Panc1 (cell line): ENCODE data around the gene ABCG1. TPM values are rescaled to one million over a fixed set of nuclear protein-coding genes. Genes with fewer than 3 reads are reported as not detected.

Source experiments
- ATAC-seq: fragments of 200-7000 bp; cut with Tn5 transposase; 2 replicates; pipeline ENCODE4 v1.9.1; 2020; ENCODE audit warnings: mild to moderate bottlenecking, moderate library complexity
- BruUV-seq: library from RNA; stranded (reverse); fragments of 400-500 nt; replicated peaks from 2 replicates; lab custom pipeline; 2021; lab: Mats Ljungman, UMichigan
- CTCF ChIA-PET: fragments of 300-600 bp; sonication (Branson Sonifier 250); formaldehyde crosslinking; loops from one replicate; lab custom pipeline; 2022; ENCODE audit warnings: antibody characterized with exemption; lab: Charles Lee
- POLR2A ChIA-PET: fragments of 300-600 bp; sonication (Branson Sonifier 250); formaldehyde crosslinking; loops from one replicate; lab custom pipeline; 2022; ENCODE audit warnings: antibody characterized with exemption; lab: Charles Lee
- DNase-seq: peaks from one replicate; pipeline ENCODE4 v3.0.0-alpha.2; 2010; ENCODE audit warnings: low read depth, low spot score
- H3K27ac ChIP-seq: 2 replicates; pipeline ENCODE4 v1.5.1; 2011; ENCODE audit warnings: mild to moderate bottlenecking, low read length, inconsistent platforms
- H3K27me3 ChIP-seq: fragments of 200-500 bp; sonication (Bioruptor generic); 2 replicates; pipeline ENCODE4 v1.6.0; 2014; ENCODE audit warnings: low read length, inconsistent platforms; ENCODE audit not compliant: control insufficient read depth, insufficient read depth
- H3K36me3 ChIP-seq: fragments of 200-500 bp; sonication (Bioruptor generic); 2 replicates; pipeline ENCODE4 v1.5.1; 2014; ENCODE audit warnings: inconsistent platforms, mild to moderate bottlenecking, low read length, moderate library complexity; ENCODE audit not compliant: control insufficient read depth, insufficient read depth
- H3K4me1 ChIP-seq: 2 replicates; pipeline ENCODE4 v1.5.1; 2011; ENCODE audit warnings: inconsistent platforms, mild to moderate bottlenecking, low read length, moderate library complexity; ENCODE audit not compliant: control insufficient read depth, insufficient read depth
- H3K4me3 ChIP-seq, 2 experiments: 2 replicates each; pipeline ENCODE4 v1.5.1; 2011 to 2012; ENCODE audit warnings: low read depth in 2 of 2, low read length in 2 of 2, mild to moderate bottlenecking in 2 of 2, inconsistent platforms in 1 of 2, moderate library complexity in 1 of 2
- H3K9me3 ChIP-seq: fragments of 200-500 bp; sonication (Bioruptor generic); 2 replicates; pipeline ENCODE4 v1.5.1; 2014; ENCODE audit warnings: low read depth, mild to moderate bottlenecking, inconsistent platforms, low read length, moderate library complexity; ENCODE audit not compliant: control insufficient read depth, insufficient read depth
- POLR2AphosphoS5 ChIP-seq: IDR thresholded peaks from 2 replicates; pipeline ENCODE4 v1.6.1; 2012; ENCODE audit warnings: mild to moderate bottlenecking, low read depth, low read length, moderate library complexity
- SIN3A ChIP-seq: IDR thresholded peaks from 2 replicates; pipeline ENCODE4 v1.6.1; 2012; ENCODE audit warnings: low read depth, mild to moderate bottlenecking, low read length, moderate library complexity, borderline replicate concordance; ENCODE audit not compliant: insufficient read depth
- TCF7L2 ChIP-seq: IDR thresholded peaks from 2 replicates; pipeline ENCODE4 v1.6.1; 2011; ENCODE audit warnings: mild to moderate bottlenecking, low read depth, low read length, inconsistent platforms
- in situ Hi-C: cut with HindIII; loops from 2 replicates; pipeline ENCODE4 v1.10.0; 2016; ENCODE audit warnings: low sequenced_read_pairs, low pct_unique_long_range_greater_than_20kb
- intact Hi-C: fragments of 100-400 bp; cut with micrococcal nuclease; formaldehyde crosslinking; loops from one replicate; pipeline ENCODE4 v1.10.0; 2022; ENCODE audit not compliant: unreplicated experiment
- total RNA-seq: library from RNA; stranded (reverse); gene quantifications from one replicate; pipeline ENCODE4 v1.2.1, GENCODE V29; 2021; ENCODE audit not compliant: unreplicated experiment
- TF ChIP-seq, protein P1 (sequence below): fragments of 450-650 bp; IDR thresholded peaks from 2 replicates; pipeline ENCODE4 v1.5.1; 2017; ENCODE audit warnings: mild to moderate bottlenecking
- TF ChIP-seq, protein P2 (sequence below), 2 experiments: IDR thresholded peaks; 2 replicates each; pipeline ENCODE4 v1.6.1; 2011 to 2012; ENCODE audit warnings: low read depth in 2 of 2, control low read depth in 1 of 2, low read length in 1 of 2, mild to moderate bottlenecking in 1 of 2, moderate library complexity in 1 of 2; ENCODE audit not compliant: insufficient read depth in 1 of 2

Gene ABCG1
- total RNA-seq, 1 experiment from 2014 or later = 0.80 TPM

DNA sequence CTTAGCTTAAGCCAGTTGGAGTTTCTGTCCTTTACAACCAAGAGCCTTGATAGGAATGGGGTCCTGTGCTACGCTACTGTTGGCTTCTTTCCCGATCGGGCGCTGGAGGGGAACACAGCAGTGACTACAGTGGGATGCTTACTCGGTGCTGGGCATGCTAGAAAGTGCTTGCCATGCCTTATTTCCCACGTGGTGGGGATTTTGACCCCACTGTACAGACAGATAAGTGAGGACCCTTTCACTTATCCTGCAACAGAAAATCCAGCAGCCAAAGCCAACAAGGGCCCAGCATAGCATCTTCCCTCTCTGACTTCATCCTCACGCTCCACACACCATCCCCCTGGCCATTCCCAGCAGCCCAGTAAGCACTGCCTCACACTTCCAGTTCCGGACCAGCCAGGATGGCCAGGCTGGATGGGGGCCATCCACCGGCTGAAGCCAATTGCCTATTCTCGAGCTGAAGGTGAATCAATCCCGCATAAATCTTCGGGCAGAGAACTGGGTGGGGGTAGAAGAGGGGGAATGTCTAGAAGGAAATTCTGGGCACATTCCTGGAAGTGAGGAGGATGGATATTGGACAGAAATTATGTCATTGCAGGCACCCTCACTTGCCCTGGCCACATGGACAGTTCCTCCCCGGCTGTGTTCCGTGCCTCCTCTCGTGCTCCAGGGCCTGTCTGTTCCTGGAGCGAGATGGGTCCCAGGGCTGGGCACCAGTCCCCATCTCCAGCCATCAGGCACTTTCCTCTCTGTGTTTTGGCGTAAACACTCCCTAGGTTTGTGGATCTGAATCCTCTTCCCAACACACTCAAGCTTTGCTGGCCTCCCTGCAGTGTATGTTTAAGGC, 2.0 kb upstream of the ABCG1 start:
- ChIA-PET POLR2A (no interaction called here), CTCF (interaction anchor here (0.7 kb wide), 1 partner anchor 15 kb away, joined by 3 read pairs; no protein-coding TSS in a partner anchor)
- intact Hi-C loops (no loop called here), in situ Hi-C loops (no loop called here)
- H3K36me3 ChIP-seq = no peaks in the 10 kb centered on the region
- no peak for ATAC-seq
- H3K9me3 ChIP-seq = no peaks in the 10 kb centered on the region
- TF ChIP-seq SIN3A = no peak
- H3K27ac ChIP-seq = no peak overlapping the region
- H3K27me3 ChIP-seq = no peaks in the 10 kb centered on the region; the same call in 1 of the 2 replicates
- DNase-seq = no peak
- no peaks in the 10 kb centered on the region for H3K4me1 ChIP-seq
- BruUV-seq = no TSS peak
- H3K4me3 ChIP-seq = no peak overlapping the region

DNA sequence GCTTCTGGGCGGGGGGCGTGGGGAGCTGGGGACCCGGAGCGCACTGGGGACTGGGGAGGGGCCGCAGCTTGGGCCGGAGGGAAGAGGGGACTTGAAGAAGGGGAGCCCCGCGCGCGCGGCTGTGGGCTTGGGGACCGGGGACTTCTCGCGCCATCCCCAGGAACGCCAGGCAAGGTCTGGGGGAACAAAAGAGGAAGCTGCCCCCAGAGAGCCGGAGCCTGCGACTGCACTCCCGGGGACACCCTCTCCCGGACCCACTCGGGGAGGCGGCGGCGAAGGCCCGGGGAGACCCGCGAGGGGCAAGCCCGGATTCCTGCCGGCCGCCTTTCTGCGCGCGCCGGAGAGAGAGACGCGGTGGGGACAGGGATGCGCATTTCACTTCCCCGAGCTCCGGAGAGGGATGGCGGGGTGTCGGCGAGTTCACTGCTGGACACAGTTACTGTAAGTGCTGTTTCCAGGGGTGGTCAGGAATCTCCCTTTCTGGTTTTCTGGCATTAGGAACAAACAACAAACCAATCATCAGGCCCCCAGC, 732 bp downstream of the ABCG1 start:
- H3K4me1 ChIP-seq = no peaks in the 10 kb centered on the region; the same call in 1 of the 2 replicates
- DNase-seq (no peak), ATAC-seq (peak; percentile 67)
- POLR2A ChIA-PET = no interaction called here
- in situ Hi-C loops (no loop called here), intact Hi-C loops (no loop called here)
- H3K27me3 ChIP-seq = no peaks in the 10 kb centered on the region; the same call in 1 of the 2 replicates
- H3K9me3 ChIP-seq = no peaks in the 10 kb centered on the region
- H3K36me3 ChIP-seq = no peaks in the 10 kb centered on the region
- no peak overlapping the region for H3K27ac ChIP-seq
- no TSS peak for BruUV-seq
- TF ChIP-seq, protein P1, sequence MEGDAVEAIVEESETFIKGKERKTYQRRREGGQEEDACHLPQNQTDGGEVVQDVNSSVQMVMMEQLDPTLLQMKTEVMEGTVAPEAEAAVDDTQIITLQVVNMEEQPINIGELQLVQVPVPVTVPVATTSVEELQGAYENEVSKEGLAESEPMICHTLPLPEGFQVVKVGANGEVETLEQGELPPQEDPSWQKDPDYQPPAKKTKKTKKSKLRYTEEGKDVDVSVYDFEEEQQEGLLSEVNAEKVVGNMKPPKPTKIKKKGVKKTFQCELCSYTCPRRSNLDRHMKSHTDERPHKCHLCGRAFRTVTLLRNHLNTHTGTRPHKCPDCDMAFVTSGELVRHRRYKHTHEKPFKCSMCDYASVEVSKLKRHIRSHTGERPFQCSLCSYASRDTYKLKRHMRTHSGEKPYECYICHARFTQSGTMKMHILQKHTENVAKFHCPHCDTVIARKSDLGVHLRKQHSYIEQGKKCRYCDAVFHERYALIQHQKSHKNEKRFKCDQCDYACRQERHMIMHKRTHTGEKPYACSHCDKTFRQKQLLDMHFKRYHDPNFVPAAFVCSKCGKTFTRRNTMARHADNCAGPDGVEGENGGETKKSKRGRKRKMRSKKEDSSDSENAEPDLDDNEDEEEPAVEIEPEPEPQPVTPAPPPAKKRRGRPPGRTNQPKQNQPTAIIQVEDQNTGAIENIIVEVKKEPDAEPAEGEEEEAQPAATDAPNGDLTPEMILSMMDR = no peak
- TF ChIP-seq POLR2AphosphoS5 (no peak), TCF7L2 (no peak), SIN3A (no peak)
- TF ChIP-seq, protein P2, sequence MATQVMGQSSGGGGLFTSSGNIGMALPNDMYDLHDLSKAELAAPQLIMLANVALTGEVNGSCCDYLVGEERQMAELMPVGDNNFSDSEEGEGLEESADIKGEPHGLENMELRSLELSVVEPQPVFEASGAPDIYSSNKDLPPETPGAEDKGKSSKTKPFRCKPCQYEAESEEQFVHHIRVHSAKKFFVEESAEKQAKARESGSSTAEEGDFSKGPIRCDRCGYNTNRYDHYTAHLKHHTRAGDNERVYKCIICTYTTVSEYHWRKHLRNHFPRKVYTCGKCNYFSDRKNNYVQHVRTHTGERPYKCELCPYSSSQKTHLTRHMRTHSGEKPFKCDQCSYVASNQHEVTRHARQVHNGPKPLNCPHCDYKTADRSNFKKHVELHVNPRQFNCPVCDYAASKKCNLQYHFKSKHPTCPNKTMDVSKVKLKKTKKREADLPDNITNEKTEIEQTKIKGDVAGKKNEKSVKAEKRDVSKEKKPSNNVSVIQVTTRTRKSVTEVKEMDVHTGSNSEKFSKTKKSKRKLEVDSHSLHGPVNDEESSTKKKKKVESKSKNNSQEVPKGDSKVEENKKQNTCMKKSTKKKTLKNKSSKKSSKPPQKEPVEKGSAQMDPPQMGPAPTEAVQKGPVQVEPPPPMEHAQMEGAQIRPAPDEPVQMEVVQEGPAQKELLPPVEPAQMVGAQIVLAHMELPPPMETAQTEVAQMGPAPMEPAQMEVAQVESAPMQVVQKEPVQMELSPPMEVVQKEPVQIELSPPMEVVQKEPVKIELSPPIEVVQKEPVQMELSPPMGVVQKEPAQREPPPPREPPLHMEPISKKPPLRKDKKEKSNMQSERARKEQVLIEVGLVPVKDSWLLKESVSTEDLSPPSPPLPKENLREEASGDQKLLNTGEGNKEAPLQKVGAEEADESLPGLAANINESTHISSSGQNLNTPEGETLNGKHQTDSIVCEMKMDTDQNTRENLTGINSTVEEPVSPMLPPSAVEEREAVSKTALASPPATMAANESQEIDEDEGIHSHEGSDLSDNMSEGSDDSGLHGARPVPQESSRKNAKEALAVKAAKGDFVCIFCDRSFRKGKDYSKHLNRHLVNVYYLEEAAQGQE (IDR thresholded peaks at IDR 0.05; ENCODE audit: insufficient read depth in 1 of 2, low read depth in 2 of 2, low read length in 1 of 2) = no peak
- H3K4me3 ChIP-seq = peak overlapping the region; percentile 39 to 63
- CTCF ChIA-PET = interaction anchor here (0.6 kb wide), 1 partner anchor 443 kb away, joined by 4 read pairs; no protein-coding TSS in a partner anchor
